Measurements from ENCODE around the gene MAPKAP1. TPM values are rescaled to one million over a fixed set of nuclear protein-coding genes. Genes with fewer than 3 reads are reported as not detected.

MAPKAP1 gene
- total RNA-seq, 4 donors from 2014 or later, result 76.5 to 141 (median 87.5) TPM

GRCh38 chr9:125752070-125752628 is 45.1 kb upstream of the MAPKAP1 start:
- Histone ChIP-seq H3K27me3 (no peaks in the 10 kb centered on the region), H3K4me1 (peaks cover 0 to 81% (median 3%) of the 10 kb centered on the region in 3 donors), H3K27ac (peak overlapping the region in 3 of 4 donors; percentile 6 to 95 (median 94)), H3K4me3 (peak overlapping the region in 1 of 2 donors; percentile 5), H3K9me3 (no peaks in the 10 kb centered on the region), H3K36me3 (no peaks in the 10 kb centered on the region)
- ATAC-seq, result no peak
- 35 to 60% methylated on average over 3 of the region's 3 CpGs for WGBS, 2 donors (ENCODE audit: low coverage in 1 of 2)
- TF ChIP-seq POLR2A (IDR thresholded peaks at IDR 0.05) (no peak), POLR2AphosphoS5 (IDR thresholded peaks at IDR 0.05) (no peak)

- H3K4me3 ChIP-seq, result peak overlapping the region; percentile 27 to 85
- peaks cover under 1 to 69% (median 3%) of the 10 kb centered on the region in 3 donors for H3K4me1 ChIP-seq
- no peaks in the 10 kb centered on the region for H3K27me3 ChIP-seq
- H3K9me3 ChIP-seq, result no peaks in the 10 kb centered on the region
- H3K36me3 ChIP-seq, result no peaks in the 10 kb centered on the region
- no peak for ATAC-seq
- 20 to 45% methylated on average over 5 to 6 of the region's 6 CpGs for WGBS, 2 donors (ENCODE audit: low coverage in 1 of 2)
- peak overlapping the region; percentile 35 to 95 (median 64) for H3K27ac ChIP-seq
- no peak for TF ChIP-seq EP300 (IDR thresholded peaks at IDR 0.05)
- no peak for TF ChIP-seq CTCF (IDR thresholded peaks at IDR 0.05)
- TF ChIP-seq POLR2A (IDR thresholded peaks at IDR 0.05), result no peak
- no peak for TF ChIP-seq POLR2AphosphoS5 (IDR thresholded peaks at IDR 0.05)
Measured at GRCh38 chr9:125750627-125751011, 43.6 kb upstream of the MAPKAP1 start.

- Histone ChIP-seq H3K4me1 (peaks cover 3 to 69% (median 4%) of the 10 kb centered on the region in 3 donors), H3K27ac (peak overlapping the region; percentile 35 to 95 (median 70)), H3K27me3 (no peaks in the 10 kb centered on the region), H3K4me3 (peak overlapping the region; percentile 27 to 85), H3K9me3 (no peaks in the 10 kb centered on the region), H3K36me3 (no peaks in the 10 kb centered on the region)
- TF ChIP-seq POLR2A (IDR thresholded peaks at IDR 0.05), result no peak
- no peak for TF ChIP-seq EP300 (IDR thresholded peaks at IDR 0.05)
- TF ChIP-seq POLR2AphosphoS5 (IDR thresholded peaks at IDR 0.05), result no peak
- no peak for ATAC-seq
- 33 to 38% methylated on average over 4 of the region's 4 CpGs for WGBS, 2 donors (ENCODE audit: low coverage in 1 of 2)
Measured at GRCh38 chr9:125749951-125750626, 43.1 kb upstream of the MAPKAP1 start.

GRCh38 chr9:125749287-125749935 is 42.4 kb upstream of the MAPKAP1 start:
- H3K4me1 ChIP-seq, result peaks cover 3 to 68% (median 4%) of the 10 kb centered on the region in 3 donors
- no peak for TF ChIP-seq POLR2AphosphoS5 (IDR thresholded peaks at IDR 0.05)
- no peak for TF ChIP-seq EP300 (IDR thresholded peaks at IDR 0.05)
- TF ChIP-seq POLR2A (IDR thresholded peaks at IDR 0.05), result no peak
- TF ChIP-seq CTCF (IDR thresholded peaks at IDR 0.05), result no peak
- H3K36me3 ChIP-seq, result no peaks in the 10 kb centered on the region
- no peak for ATAC-seq
- H3K9me3 ChIP-seq, result no peaks in the 10 kb centered on the region
- peak overlapping the region in 3 of 4 donors; percentile 94 to 96 (median 95) for H3K27ac ChIP-seq
- peak overlapping the region; percentile 82 to 85 for H3K4me3 ChIP-seq
- 25 to 48% methylated on average over 4 of the region's 4 CpGs for WGBS, 2 donors (ENCODE audit: low coverage in 1 of 2)
- H3K27me3 ChIP-seq, result no peaks in the 10 kb centered on the region

GRCh38 chr9:125748446-125749099 is 41.6 kb upstream of the MAPKAP1 start:
- Histone ChIP-seq H3K36me3 (no peaks in the 10 kb centered on the region), H3K4me3 (peak overlapping the region; percentile 82 to 85), H3K27ac (peak overlapping the region; percentile 67 to 96 (median 94)), H3K27me3 (no peaks in the 10 kb centered on the region), H3K4me1 (peaks cover 3 to 60% (median 4%) of the 10 kb centered on the region in 3 donors), H3K9me3 (no peaks in the 10 kb centered on the region)
- no peak for ATAC-seq
- WGBS, 2 donors (ENCODE audit: low coverage in 1 of 2), result 0 to 1% methylated on average over 1 to 19 of the region's 30 CpGs
- TF ChIP-seq EP300 (IDR thresholded peaks at IDR 0.05), result no peak
- TF ChIP-seq POLR2A (IDR thresholded peaks at IDR 0.05), result no peak
- TF ChIP-seq CTCF (IDR thresholded peaks at IDR 0.05), result no peak
- TF ChIP-seq POLR2AphosphoS5 (IDR thresholded peaks at IDR 0.05), result no peak

Measured in gastroesophageal sphincter (tissue), 4 donors.